GM12872 (cell line): ENCODE measurements around the gene GTPBP6.

Source experiments
- TF ChIP-seq, protein P1 (sequence below): IDR thresholded peaks from 3 replicates; pipeline ENCODE4 v1.5.1; 2011; ENCODE audit warnings: low read depth, mild to moderate bottlenecking, low read length, moderate library complexity; ENCODE audit not compliant: insufficient read depth

Gene GTPBP6

GRCh38 chrX:336227-336626, 17.6 kb upstream of the GTPBP6 start:
- TF ChIP-seq, protein P1, sequence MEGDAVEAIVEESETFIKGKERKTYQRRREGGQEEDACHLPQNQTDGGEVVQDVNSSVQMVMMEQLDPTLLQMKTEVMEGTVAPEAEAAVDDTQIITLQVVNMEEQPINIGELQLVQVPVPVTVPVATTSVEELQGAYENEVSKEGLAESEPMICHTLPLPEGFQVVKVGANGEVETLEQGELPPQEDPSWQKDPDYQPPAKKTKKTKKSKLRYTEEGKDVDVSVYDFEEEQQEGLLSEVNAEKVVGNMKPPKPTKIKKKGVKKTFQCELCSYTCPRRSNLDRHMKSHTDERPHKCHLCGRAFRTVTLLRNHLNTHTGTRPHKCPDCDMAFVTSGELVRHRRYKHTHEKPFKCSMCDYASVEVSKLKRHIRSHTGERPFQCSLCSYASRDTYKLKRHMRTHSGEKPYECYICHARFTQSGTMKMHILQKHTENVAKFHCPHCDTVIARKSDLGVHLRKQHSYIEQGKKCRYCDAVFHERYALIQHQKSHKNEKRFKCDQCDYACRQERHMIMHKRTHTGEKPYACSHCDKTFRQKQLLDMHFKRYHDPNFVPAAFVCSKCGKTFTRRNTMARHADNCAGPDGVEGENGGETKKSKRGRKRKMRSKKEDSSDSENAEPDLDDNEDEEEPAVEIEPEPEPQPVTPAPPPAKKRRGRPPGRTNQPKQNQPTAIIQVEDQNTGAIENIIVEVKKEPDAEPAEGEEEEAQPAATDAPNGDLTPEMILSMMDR: no peak

DNA sequence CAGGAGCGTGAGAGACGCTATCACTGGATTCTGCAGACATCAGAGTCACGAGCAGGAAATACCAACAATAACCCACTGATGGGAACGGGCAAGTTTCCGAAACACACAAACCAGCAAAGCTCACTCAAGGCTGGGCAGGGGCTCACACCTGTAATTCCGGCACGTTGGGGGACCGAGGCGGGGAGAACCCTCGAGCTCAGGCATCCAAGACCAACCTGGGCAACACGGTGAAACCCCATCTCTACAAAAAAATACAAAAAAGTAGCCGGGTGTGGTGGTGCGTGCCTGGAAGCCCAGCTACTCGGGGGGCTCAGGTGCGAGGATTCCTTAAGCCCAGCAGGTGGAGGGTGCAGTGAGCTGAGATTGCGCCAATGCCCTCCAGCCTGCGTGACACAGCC, 17.2 kb upstream of the GTPBP6 start:
- TF ChIP-seq, protein P1: no peak

DNA sequence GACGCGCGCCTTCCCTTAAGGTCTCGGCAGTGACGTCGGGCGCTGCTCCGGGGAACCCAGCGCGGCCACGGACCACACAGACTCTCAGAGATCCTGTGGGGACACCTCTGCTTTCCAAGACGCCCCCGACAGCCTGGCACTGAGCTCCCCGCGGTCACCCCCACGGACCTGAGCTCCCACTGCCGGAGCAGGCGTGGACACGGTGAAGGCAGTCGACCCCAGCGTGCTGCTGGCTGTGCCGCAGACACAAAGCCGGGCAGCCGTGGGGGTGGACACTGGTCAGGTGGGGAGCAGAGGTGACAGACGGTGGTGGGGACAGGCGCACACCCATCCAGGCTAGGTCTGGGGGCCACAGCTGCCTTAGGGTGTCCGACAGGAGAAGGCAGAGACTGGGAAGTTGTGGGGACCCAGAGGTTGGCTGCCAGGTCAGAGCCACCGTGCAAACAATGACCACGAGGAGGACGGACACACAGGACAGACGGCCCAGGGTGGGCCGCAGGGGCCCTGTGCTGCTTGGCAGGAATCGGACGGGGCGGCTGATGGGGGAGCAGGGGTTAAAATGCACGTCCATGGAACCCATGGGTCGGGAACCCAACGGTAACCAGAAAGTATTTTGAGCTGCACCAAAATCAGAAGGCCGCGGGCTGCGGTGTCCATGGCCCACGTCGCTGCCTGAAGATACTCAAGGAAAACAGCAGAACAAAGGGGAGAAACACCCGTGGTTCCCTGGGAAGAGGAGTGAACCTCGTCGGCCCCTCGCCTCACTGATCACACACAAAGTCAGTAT, 16.6 kb upstream of the GTPBP6 start:
- TF ChIP-seq, protein P1: no peak

DNA sequence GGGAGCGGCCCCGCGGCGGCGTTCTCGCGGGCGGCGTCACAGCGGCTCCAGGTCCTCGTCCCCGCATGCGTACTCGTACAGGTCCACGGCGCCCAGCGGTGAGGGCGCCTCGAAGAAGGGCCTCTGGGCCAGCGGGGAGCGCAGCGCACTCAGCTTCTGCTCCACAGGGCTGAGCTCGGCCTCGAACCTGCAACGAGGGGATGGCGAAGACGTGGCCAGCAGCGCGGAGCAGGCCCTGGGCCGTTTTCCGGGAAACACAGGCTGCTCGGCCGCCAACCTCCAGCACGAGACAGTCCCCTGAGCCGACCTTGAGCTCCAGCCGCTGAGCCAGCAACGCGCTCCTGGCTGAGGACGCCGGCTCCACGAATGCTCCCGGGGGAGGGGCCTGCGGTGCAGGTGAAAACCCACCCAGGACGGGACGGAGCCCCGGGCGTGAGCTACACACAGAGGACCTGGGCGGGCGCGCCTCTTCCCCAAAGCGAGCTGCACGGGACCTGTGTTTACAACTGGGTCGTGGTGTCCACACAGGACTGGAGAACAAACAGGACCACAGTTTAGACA, 15.8 kb upstream of the GTPBP6 start:
- TF ChIP-seq, protein P1: no peak

GRCh38 chrX:333611-334311, 15.2 kb upstream of the GTPBP6 start:
- TF ChIP-seq, protein P1: no peak

GRCh38 chrX:332916-333610, 14.5 kb upstream of the GTPBP6 start:
- TF ChIP-seq, protein P1: no peak

- TF ChIP-seq, protein P1: no peak
Observed at GRCh38 chrX:332496-332860, 13.9 kb upstream of the GTPBP6 start.
